H1 (cell line): ENCODE results near the gene FOXK1. TPM values are rescaled to one million over a fixed set of nuclear protein-coding genes. Genes with fewer than 3 reads are reported as not detected.

Experiments used
- CTCF ChIA-PET: fragments of 300-600 bp; sonication (Branson Sonifier 250); formaldehyde crosslinking; loops from one replicate; lab custom pipeline; 2021; ENCODE audit not compliant: partially characterized antibody; lab: Charles Lee
- POLR2A ChIA-PET: fragments of 300-600 bp; sonication (Branson Sonifier 250); formaldehyde crosslinking; loops from one replicate; lab custom pipeline; 2021; ENCODE audit warnings: inconsistent platforms; ENCODE audit not compliant: partially characterized antibody; lab: Charles Lee
- DNase-seq, 2 experiments: peaks; one replicate each; pipeline versions ENCODE4 v3.0.0 to v3.0.0-alpha.2; 2010 to 2022; ENCODE audit warnings: low spot score in 2 of 2, low read depth in 1 of 2, mixed read lengths in 1 of 2
- FAIRE-seq: peaks from 2 replicates; lab custom pipeline; 2011; peaks lifted over from hg19 to GRCh38; lab: Jason Lieb, UNC
- H2AFZ ChIP-seq: 2 replicates; pipeline ENCODE4 v1.8.1; 2012; ENCODE audit warnings: low read length, inconsistent platforms
- H2AK5ac ChIP-seq: 2 replicates; pipeline ENCODE4 v1.6.1; 2013; ENCODE audit warnings: low read depth, low read length
- H2BK120ac ChIP-seq: replicated peaks from 2 replicates; pipeline ENCODE3; 2013; ENCODE audit warnings: low read depth, low read length, inconsistent platforms
- H2BK12ac ChIP-seq: 2 replicates; pipeline ENCODE4 v1.6.1; 2013; ENCODE audit warnings: low read depth, low read length
- H2BK15ac ChIP-seq: 2 replicates; pipeline ENCODE4 v1.6.1; 2013; ENCODE audit warnings: low read length
- H2BK20ac ChIP-seq: 2 replicates; pipeline ENCODE4 v1.6.1; 2013; ENCODE audit warnings: low read length
- H2BK5ac ChIP-seq: 2 replicates; pipeline ENCODE4 v1.6.1; 2013; ENCODE audit warnings: low read depth, low read length
- H3K14ac ChIP-seq: 2 replicates; pipeline ENCODE4 v1.6.1; 2013; ENCODE audit warnings: inconsistent platforms; ENCODE audit not compliant: insufficient read length
- H3K18ac ChIP-seq: 2 replicates; pipeline ENCODE4 v1.6.1; 2013; ENCODE audit warnings: low read length; ENCODE audit errors: extremely low read depth
- H3K23ac ChIP-seq: 2 replicates; pipeline ENCODE4 v1.6.1; 2013; ENCODE audit warnings: inconsistent platforms; ENCODE audit not compliant: insufficient read length
- H3K23me2 ChIP-seq: 2 replicates; pipeline ENCODE4 v1.6.1; 2013; ENCODE audit warnings: low read depth, low read length
- H3K27ac ChIP-seq: 2 replicates; pipeline ENCODE4 v1.6.1; 2011; ENCODE audit warnings: low read depth, low read length, inconsistent platforms
- H3K27me3 ChIP-seq, 4 experiments: replicated peaks in 1 of 4; 1 replicate in 1 of 4; 2 replicates in 3 of 4; pipeline versions ENCODE4 v1.6.1 to v1.8.1; 2011 to 2013; ENCODE audit warnings: low read length in 3 of 4, mild to moderate bottlenecking in 3 of 4, inconsistent platforms in 2 of 4, mixed read lengths in 2 of 4, moderate library complexity in 1 of 4; ENCODE audit not compliant: control insufficient read depth in 3 of 4, insufficient read depth in 3 of 4; ENCODE audit errors: extremely low read depth in 1 of 4
- H3K36me3 ChIP-seq, 4 experiments: 2 replicates each; pipeline versions ENCODE4 v1.6.1 to v1.8.1; 2011 to 2013; ENCODE audit warnings: mild to moderate bottlenecking in 4 of 4, low read length in 3 of 4, moderate library complexity in 2 of 4, control low read depth in 1 of 4, inconsistent platforms in 1 of 4; ENCODE audit not compliant: insufficient read depth in 4 of 4, control insufficient read depth in 2 of 4
- H3K4ac ChIP-seq: replicated peaks from 2 replicates; pipeline ENCODE3; 2013; ENCODE audit warnings: low read length, low read depth, mixed read lengths, inconsistent platforms; ENCODE audit not compliant: insufficient read length
- H3K4me1 ChIP-seq, 4 experiments: replicated peaks in 1 of 4; 1 replicate in 1 of 4; 2 replicates in 3 of 4; pipeline versions ENCODE4 v1.6.1 to v1.8.1; 2011 to 2013; ENCODE audit warnings: low read length in 3 of 4, inconsistent platforms in 2 of 4, mixed read lengths in 1 of 4; ENCODE audit not compliant: insufficient read depth in 4 of 4, control insufficient read depth in 3 of 4
- H3K4me2 ChIP-seq, 2 experiments: 2 replicates each; pipeline versions ENCODE4 v1.6.1 to v1.8.1; 2011 to 2013; ENCODE audit warnings: low read depth in 2 of 2, low read length in 2 of 2, control low read depth in 1 of 2, inconsistent platforms in 1 of 2, mild to moderate bottlenecking in 1 of 2; ENCODE audit not compliant: insufficient read depth in 1 of 2
- H3K4me3 ChIP-seq, 4 experiments: fragments of 200-600, 300-600 bp in 1 of 4; sonication (generic), shearing (Covaris generic), sonication (Bioruptor Twin) in 1 of 4; 2 replicates each; pipeline versions ENCODE4 v1.5.1 to v1.8.1; 2011 to 2016; ENCODE audit warnings: low read length in 4 of 4, low read depth in 3 of 4, control low read depth in 2 of 4, inconsistent platforms in 2 of 4, mild to moderate bottlenecking in 2 of 4, mixed read lengths in 1 of 4, moderate library complexity in 1 of 4; ENCODE audit not compliant: insufficient read depth in 2 of 4; ENCODE audit errors: extremely low read depth in 1 of 4
- H3K56ac ChIP-seq: replicated peaks from 2 replicates; pipeline ENCODE3; 2013; ENCODE audit warnings: low read depth, mild to moderate bottlenecking, mixed read lengths, low read length, inconsistent platforms; ENCODE audit not compliant: insufficient read length
- H3K79me1 ChIP-seq: 2 replicates; pipeline ENCODE4 v1.6.1; 2013; ENCODE audit warnings: low read depth, low read length, control low read depth
- H3K79me2 ChIP-seq, 2 experiments: 2 replicates each; pipeline versions ENCODE4 v1.6.1 to v1.8.1; 2012 to 2013; ENCODE audit warnings: low read length in 2 of 2, mild to moderate bottlenecking in 2 of 2, inconsistent platforms in 1 of 2; ENCODE audit not compliant: insufficient read depth in 2 of 2, control insufficient read depth in 1 of 2
- H3K9ac ChIP-seq, 4 experiments: replicated peaks in 1 of 4; 1 replicate in 1 of 4; 2 replicates in 3 of 4; pipeline versions ENCODE4 v1.6.1 to v1.8.1; 2011 to 2013; ENCODE audit warnings: low read depth in 3 of 4, low read length in 3 of 4, control low read depth in 2 of 4, mild to moderate bottlenecking in 2 of 4, moderate library complexity in 2 of 4, inconsistent platforms in 1 of 4; ENCODE audit errors: extremely low read depth in 1 of 4
- H3K9me3 ChIP-seq, 2 experiments: 2 replicates each; pipeline versions ENCODE4 v1.6.1 to v1.8.1; 2012 to 2013; ENCODE audit warnings: mild to moderate bottlenecking in 2 of 2, moderate library complexity in 2 of 2, control low read depth in 1 of 2, inconsistent platforms in 1 of 2, low read depth in 1 of 2, low read length in 1 of 2, mixed read lengths in 1 of 2; ENCODE audit not compliant: insufficient read depth in 2 of 2
- H4K20me1 ChIP-seq, 2 experiments: replicated peaks in 1 of 2; 2 replicates each; pipeline versions ENCODE3 to v1.8.1; 2011 to 2013; ENCODE audit warnings: inconsistent platforms in 2 of 2, low read length in 2 of 2, mild to moderate bottlenecking in 1 of 2; ENCODE audit not compliant: insufficient read depth in 2 of 2, control insufficient read depth in 1 of 2
- H4K5ac ChIP-seq: 2 replicates; pipeline ENCODE4 v1.6.1; 2013; ENCODE audit warnings: low read length, low read depth, mixed read lengths, inconsistent platforms; ENCODE audit not compliant: insufficient read length
- H4K8ac ChIP-seq: 2 replicates; pipeline ENCODE4 v1.8.0; 2013; ENCODE audit warnings: mild to moderate bottlenecking, moderate library complexity, low read length, inconsistent platforms; ENCODE audit not compliant: insufficient read depth; ENCODE audit errors: extremely low read depth
- H4K91ac ChIP-seq: replicated peaks from 2 replicates; pipeline ENCODE3; 2013; ENCODE audit warnings: low read length, mixed read lengths, inconsistent platforms; ENCODE audit not compliant: insufficient read length
- ATF2 ChIP-seq: IDR thresholded peaks from 2 replicates; pipeline ENCODE4 v1.6.1; 2012; ENCODE audit warnings: low read length, inconsistent platforms
- BRCA1 ChIP-seq: IDR thresholded peaks from 2 replicates; pipeline ENCODE4 v1.6.1; 2012; ENCODE audit warnings: low read depth, low read length, improper control_type of control experiment
- KDM5A ChIP-seq: fragments of 200-600 bp; IDR thresholded peaks from 2 replicates; pipeline ENCODE4 v1.7.1; 2012; ENCODE audit warnings: mild to moderate bottlenecking, low read length, inconsistent platforms, mixed read lengths
- MAX ChIP-seq: IDR thresholded peaks from 2 replicates; pipeline ENCODE4 v1.6.1; 2012; ENCODE audit warnings: inconsistent platforms
- SP4 ChIP-seq: IDR thresholded peaks from 2 replicates; pipeline ENCODE4 v1.6.1; 2012; ENCODE audit warnings: low read length, inconsistent platforms
- TEAD4 ChIP-seq: IDR thresholded peaks from 2 replicates; pipeline ENCODE4 v1.6.1; 2012; ENCODE audit warnings: low read depth, low read length, inconsistent platforms, mixed read lengths
- YY1 ChIP-seq: IDR thresholded peaks from 2 replicates; pipeline ENCODE4 v1.6.1; 2011; ENCODE audit warnings: low read depth, mild to moderate bottlenecking, low read length
- WGBS, 2 experiments: shearing (Covaris generic) in 1 of 2; methylation state at CpG; one replicate each; pipeline versions ENCODE4 v1.1.6 to v1.1.7; 2013 to 2015; ENCODE audit warnings: low lambda C conversion rate in 2 of 2, mixed read lengths in 2 of 2, inconsistent platforms in 1 of 2, low coverage in 1 of 2, missing lambda C conversion rate in 1 of 2; ENCODE audit not compliant: insufficient replicate concordance in 2 of 2, insufficient coverage in 1 of 2, insufficient read length in 1 of 2; ENCODE audit errors: extremely low coverage in 1 of 2, missing lambda C conversion rate in 1 of 2; 5-methylcytosine and 5-hydroxymethylcytosine counted together
- polyA plus RNA-seq, 7 experiments: library from polyadenylated mRNA; depleted of rRNA in 3 of 7; stranded (reverse) in 5 of 7; unstranded in 2 of 7; fragments of >200 nt in 5 of 7; fragments of 200-250 nt in 2 of 7; gene quantifications; 1 replicate in 5 of 7; 2 replicates in 1 of 7; 4 replicates in 1 of 7; pipeline versions ENCODE4 v1.2.1 to v1.2.3, GENCODE V29; 2011 to 2013; ENCODE audit warnings: missing spikeins in 2 of 7, mixed read lengths in 2 of 7
- total RNA-seq: library from RNA; stranded (reverse); fragmentation: NEBNext Ultra II Directional; extraction: Animal tissue kit (Norgen Biotek cat#: 25700); gene quantifications from 2 replicates; pipeline ENCODE4 v1.2.1, GENCODE V29; 2021
- TF ChIP-seq, protein P1 (sequence below), 3 experiments: IDR thresholded peaks; 1 replicate in 2 of 3; 2 replicates in 1 of 3; pipeline versions ENCODE4 v1.5.1 to v1.6.1; 2011; ENCODE audit warnings: low read length in 3 of 3, mild to moderate bottlenecking in 3 of 3, inconsistent platforms in 2 of 3, low read depth in 1 of 3, moderate library complexity in 1 of 3; ENCODE audit not compliant: insufficient read depth in 1 of 3; ENCODE audit errors: control extremely low read depth in 1 of 3

The FOXK1 gene
- total and polyA plus RNA-seq, 2 of the 8 experiments (the other 6 are each of a cell fraction or from before 2014, with no cell fraction given): 2.0 to 8.5 TPM

GRCh38 chr7:4730276-4730675 is 48.2 kb downstream of the FOXK1 start:
- no peak overlapping the region for H2AFZ ChIP-seq
- H4K20me1 ChIP-seq: peaks cover 7 to 14% of the 10 kb centered on the region in 2 experiments
- ChIA-PET POLR2A (no interaction called here), CTCF (interaction anchor here (0.6 kb wide), 1 partner anchor 353 kb away, joined by 3 read pairs; no protein-coding TSS in a partner anchor)
- no peak overlapping the region for H3K27ac ChIP-seq
- no peak overlapping the region for H4K5ac ChIP-seq
- H3K79me1 ChIP-seq: peaks cover 2% of the 10 kb centered on the region
- no peak overlapping the region for H4K91ac ChIP-seq
- H3K9ac ChIP-seq: no peak overlapping the region
- no peak overlapping the region for H2BK15ac ChIP-seq
- TF ChIP-seq TEAD4 (no peak), BRCA1 (no peak), ATF2 (no peak), SP4 (no peak), KDM5A (no peak), YY1 (no peak), MAX (no peak)
- TF ChIP-seq, protein P1, sequence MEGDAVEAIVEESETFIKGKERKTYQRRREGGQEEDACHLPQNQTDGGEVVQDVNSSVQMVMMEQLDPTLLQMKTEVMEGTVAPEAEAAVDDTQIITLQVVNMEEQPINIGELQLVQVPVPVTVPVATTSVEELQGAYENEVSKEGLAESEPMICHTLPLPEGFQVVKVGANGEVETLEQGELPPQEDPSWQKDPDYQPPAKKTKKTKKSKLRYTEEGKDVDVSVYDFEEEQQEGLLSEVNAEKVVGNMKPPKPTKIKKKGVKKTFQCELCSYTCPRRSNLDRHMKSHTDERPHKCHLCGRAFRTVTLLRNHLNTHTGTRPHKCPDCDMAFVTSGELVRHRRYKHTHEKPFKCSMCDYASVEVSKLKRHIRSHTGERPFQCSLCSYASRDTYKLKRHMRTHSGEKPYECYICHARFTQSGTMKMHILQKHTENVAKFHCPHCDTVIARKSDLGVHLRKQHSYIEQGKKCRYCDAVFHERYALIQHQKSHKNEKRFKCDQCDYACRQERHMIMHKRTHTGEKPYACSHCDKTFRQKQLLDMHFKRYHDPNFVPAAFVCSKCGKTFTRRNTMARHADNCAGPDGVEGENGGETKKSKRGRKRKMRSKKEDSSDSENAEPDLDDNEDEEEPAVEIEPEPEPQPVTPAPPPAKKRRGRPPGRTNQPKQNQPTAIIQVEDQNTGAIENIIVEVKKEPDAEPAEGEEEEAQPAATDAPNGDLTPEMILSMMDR (IDR thresholded peaks at IDR 0.05; ENCODE audit: control extremely low read depth in 1 of 3, insufficient read depth in 1 of 3, low read depth in 1 of 3, low read length in 3 of 3): no peak
- 86% methylated on average over 19 of the region's 19 CpGs; no CpG with 5 or more reads in 1 of the 2 experiments for WGBS, 2 experiments
- H3K9me3 ChIP-seq: no peaks in the 10 kb centered on the region
- FAIRE-seq (no peak), DNase-seq (no peak)
- H3K4me2 ChIP-seq: no peak overlapping the region
- no peak overlapping the region for H3K56ac ChIP-seq
- H3K4ac ChIP-seq: no peak overlapping the region
- no peaks in the 10 kb centered on the region; a peak in 1 of 7 replicates for H3K4me1 ChIP-seq
- no peak overlapping the region for H3K4me3 ChIP-seq
- H3K18ac ChIP-seq: no peak overlapping the region
- no peaks in the 10 kb centered on the region for H3K79me2 ChIP-seq
- H3K23ac ChIP-seq: no peak overlapping the region
- H3K23me2 ChIP-seq: no peaks in the 10 kb centered on the region
- no peak overlapping the region for H2BK20ac ChIP-seq
- H3K36me3 ChIP-seq: no peaks in the 10 kb centered on the region
- no peaks in the 10 kb centered on the region for H3K27me3 ChIP-seq
- no peak overlapping the region for H2BK120ac ChIP-seq
- H3K14ac ChIP-seq: no peak overlapping the region
- H4K8ac ChIP-seq: no peak overlapping the region
- no peak overlapping the region for H2BK5ac ChIP-seq
- H2BK12ac ChIP-seq: no peak overlapping the region
- no peak overlapping the region for H2AK5ac ChIP-seq
